ENCODE results near the gene FHIT. TPM values are rescaled to one million over a fixed set of nuclear protein-coding genes. Genes with fewer than 3 reads are reported as not detected.

Gene FHIT
- total and polyA plus RNA-seq, 4 donors, result 6.9 to 16.5 (median 9.9) TPM

- no peaks in the 10 kb centered on the region for H3K36me3 ChIP-seq (ENCODE audit: control insufficient read depth, insufficient read depth, low read length)
- no peak overlapping the region for H3K27ac ChIP-seq (ENCODE audit: low read depth, low read length)
- H3K27me3 ChIP-seq (ENCODE audit: control insufficient read depth, insufficient read depth, low read length), result no peaks in the 10 kb centered on the region
- no peaks in the 10 kb centered on the region for H3K4me1 ChIP-seq (ENCODE audit: control insufficient read depth, insufficient read depth, low read length)
- no CpG with 5 or more reads among the region's 3 CpGs for WGBS (ENCODE audit: insufficient coverage)
- DNase-seq (ENCODE audit: low read depth in 4 of 6, low spot score in 6 of 6), result no peak
- no peak overlapping the region for H3K4me3 ChIP-seq (ENCODE audit: low read depth, low read length)
- H3K9me3 ChIP-seq (ENCODE audit: control insufficient read depth, insufficient read depth, low read length), result no peaks in the 10 kb centered on the region
Measured at GRCh38 chr3:60746695-60747416, 504.4 kb downstream of the FHIT start.

- Histone ChIP-seq H3K9me3 (ENCODE audit: control insufficient read depth, insufficient read depth, low read length) (no peaks in the 10 kb centered on the region), H3K27ac (ENCODE audit: low read depth, low read length) (no peak overlapping the region), H3K36me3 (ENCODE audit: control insufficient read depth, insufficient read depth, low read length) (no peaks in the 10 kb centered on the region), H3K4me3 (ENCODE audit: low read depth, low read length) (no peak overlapping the region), H3K4me1 (ENCODE audit: control insufficient read depth, insufficient read depth, low read length) (no peaks in the 10 kb centered on the region), H3K27me3 (ENCODE audit: control insufficient read depth, insufficient read depth, low read length) (no peaks in the 10 kb centered on the region)
- WGBS (ENCODE audit: insufficient coverage), result 93% methylated on average over 3 of the region's 8 CpGs
- DNase-seq (ENCODE audit: low read depth in 4 of 6, low spot score in 6 of 6), result no peak
Measured at GRCh38 chr3:60746043-60746638, 505.1 kb downstream of the FHIT start.

- no peaks in the 10 kb centered on the region for H3K9me3 ChIP-seq (ENCODE audit: control insufficient read depth, insufficient read depth, low read length)
- DNase-seq (ENCODE audit: low read depth in 4 of 6, low spot score in 6 of 6), result peak in 5 of 6 donors; percentile 27 to 78 (median 35)
- WGBS (ENCODE audit: insufficient coverage), result 23% methylated on average over 4 of the region's 4 CpGs
- H3K4me1 ChIP-seq (ENCODE audit: control insufficient read depth, insufficient read depth, low read length), result no peaks in the 10 kb centered on the region
- H3K27me3 ChIP-seq (ENCODE audit: control insufficient read depth, insufficient read depth, low read length), result no peaks in the 10 kb centered on the region
- H3K36me3 ChIP-seq (ENCODE audit: control insufficient read depth, insufficient read depth, low read length), result no peaks in the 10 kb centered on the region
- peak overlapping the region; percentile 1 for H3K27ac ChIP-seq (ENCODE audit: low read depth, low read length)
- H3K4me3 ChIP-seq (ENCODE audit: low read depth, low read length), result no peak overlapping the region
Measured at GRCh38 chr3:60743631-60744164, 507.6 kb downstream of the FHIT start.

GRCh38 chr3:60742606-60743145 lies 508.6 kb downstream of the FHIT start:
- H3K36me3 ChIP-seq (ENCODE audit: control insufficient read depth, insufficient read depth, low read length), result no peaks in the 10 kb centered on the region
- H3K4me3 ChIP-seq (ENCODE audit: low read depth, low read length), result no peak overlapping the region
- H3K27ac ChIP-seq (ENCODE audit: low read depth, low read length), result no peak overlapping the region
- H3K4me1 ChIP-seq (ENCODE audit: control insufficient read depth, insufficient read depth, low read length), result no peaks in the 10 kb centered on the region
- no peaks in the 10 kb centered on the region for H3K27me3 ChIP-seq (ENCODE audit: control insufficient read depth, insufficient read depth, low read length)
- WGBS (ENCODE audit: insufficient coverage), result 75% methylated on average over 5 of the region's 8 CpGs
- H3K9me3 ChIP-seq (ENCODE audit: control insufficient read depth, insufficient read depth, low read length), result no peaks in the 10 kb centered on the region
- DNase-seq (ENCODE audit: low read depth in 4 of 6, low spot score in 6 of 6), result peak in 1 of 6 donors; percentile 58

- Histone ChIP-seq H3K27ac (ENCODE audit: low read depth, low read length) (no peak overlapping the region), H3K36me3 (ENCODE audit: control insufficient read depth, insufficient read depth, low read length) (no peaks in the 10 kb centered on the region), H3K27me3 (ENCODE audit: control insufficient read depth, insufficient read depth, low read length) (no peaks in the 10 kb centered on the region), H3K9me3 (ENCODE audit: control insufficient read depth, insufficient read depth, low read length) (no peaks in the 10 kb centered on the region), H3K4me1 (ENCODE audit: control insufficient read depth, insufficient read depth, low read length) (no peaks in the 10 kb centered on the region), H3K4me3 (ENCODE audit: low read depth, low read length) (no peak overlapping the region)
- DNase-seq (ENCODE audit: low read depth in 4 of 6, low spot score in 6 of 6), result no peak
- WGBS (ENCODE audit: insufficient coverage), result 93% methylated on average over 2 of the region's 8 CpGs
Measured at GRCh38 chr3:60737633-60738399, 513.4 kb downstream of the FHIT start.

- DNase-seq (ENCODE audit: low read depth in 4 of 6, low spot score in 6 of 6), result no peak
- 100% methylated on average over 4 of the region's 9 CpGs for WGBS (ENCODE audit: insufficient coverage)
- Histone ChIP-seq H3K36me3 (ENCODE audit: control insufficient read depth, insufficient read depth, low read length) (no peaks in the 10 kb centered on the region), H3K4me1 (ENCODE audit: control insufficient read depth, insufficient read depth, low read length) (no peaks in the 10 kb centered on the region), H3K9me3 (ENCODE audit: control insufficient read depth, insufficient read depth, low read length) (no peaks in the 10 kb centered on the region), H3K27ac (ENCODE audit: low read depth, low read length) (no peak overlapping the region), H3K27me3 (ENCODE audit: control insufficient read depth, insufficient read depth, low read length) (no peaks in the 10 kb centered on the region), H3K4me3 (ENCODE audit: low read depth, low read length) (no peak overlapping the region)
Measured at GRCh38 chr3:60730371-60730770, 520.9 kb downstream of the FHIT start.

- H3K27me3 ChIP-seq (ENCODE audit: control insufficient read depth, insufficient read depth, low read length), result no peaks in the 10 kb centered on the region
- no peak overlapping the region for H3K4me3 ChIP-seq (ENCODE audit: low read depth, low read length)
- no peak for DNase-seq (ENCODE audit: low read depth in 4 of 6, low spot score in 6 of 6)
- no peaks in the 10 kb centered on the region for H3K9me3 ChIP-seq (ENCODE audit: control insufficient read depth, insufficient read depth, low read length)
- no peaks in the 10 kb centered on the region for H3K36me3 ChIP-seq (ENCODE audit: control insufficient read depth, insufficient read depth, low read length)
- H3K4me1 ChIP-seq (ENCODE audit: control insufficient read depth, insufficient read depth, low read length), result no peaks in the 10 kb centered on the region
- no peak overlapping the region for H3K27ac ChIP-seq (ENCODE audit: low read depth, low read length)
- WGBS (ENCODE audit: insufficient coverage), result 63% methylated on average over 2 of the region's 6 CpGs
Measured at GRCh38 chr3:60729056-60729455, 522.2 kb downstream of the FHIT start.

- Histone ChIP-seq H3K27ac (ENCODE audit: low read depth, low read length) (no peak overlapping the region), H3K4me1 (ENCODE audit: control insufficient read depth, insufficient read depth, low read length) (no peaks in the 10 kb centered on the region), H3K27me3 (ENCODE audit: control insufficient read depth, insufficient read depth, low read length) (no peaks in the 10 kb centered on the region), H3K9me3 (ENCODE audit: control insufficient read depth, insufficient read depth, low read length) (no peaks in the 10 kb centered on the region), H3K36me3 (ENCODE audit: control insufficient read depth, insufficient read depth, low read length) (no peaks in the 10 kb centered on the region), H3K4me3 (ENCODE audit: low read depth, low read length) (no peak overlapping the region)
- no peak for DNase-seq (ENCODE audit: low read depth in 4 of 6, low spot score in 6 of 6)
- 86% methylated on average over 1 of the region's 1 CpG for WGBS (ENCODE audit: insufficient coverage)
Measured at GRCh38 chr3:60728006-60728405, 523.2 kb downstream of the FHIT start.

- no CpG with 5 or more reads among the region's 2 CpGs for WGBS (ENCODE audit: insufficient coverage)
- H3K4me1 ChIP-seq (ENCODE audit: control insufficient read depth, insufficient read depth, low read length), result no peaks in the 10 kb centered on the region
Measured at GRCh38 chr3:60720736-60721135, 530.5 kb downstream of the FHIT start.

More at GRCh38 chr3:60720736-60721135, 530.5 kb downstream of the FHIT start:
- no peak overlapping the region for H3K4me3 ChIP-seq (ENCODE audit: low read depth, low read length)
- H3K27me3 ChIP-seq (ENCODE audit: control insufficient read depth, insufficient read depth, low read length), result no peaks in the 10 kb centered on the region
- no peaks in the 10 kb centered on the region for H3K9me3 ChIP-seq (ENCODE audit: control insufficient read depth, insufficient read depth, low read length)
- no peaks in the 10 kb centered on the region for H3K36me3 ChIP-seq (ENCODE audit: control insufficient read depth, insufficient read depth, low read length)
- peak in 1 of 6 donors; percentile 23 for DNase-seq (ENCODE audit: low read depth in 4 of 6, low spot score in 6 of 6)
- H3K27ac ChIP-seq (ENCODE audit: low read depth, low read length), result no peak overlapping the region

All from spinal cord (tissue), 10 donors.